ENCODE measurements around the gene NEDD9. TPM values are rescaled to one million over a fixed set of nuclear protein-coding genes. Genes with fewer than 3 reads are reported as not detected.

Gene NEDD9
- polyA plus RNA-seq, 3 donors: 65.9 to 75.7 (median 67.6) TPM

GRCh38 chr6:11172501-11173327 lies 59.8 kb downstream of the NEDD9 start:
- peak in 9 of 11 donors; percentile 32 to 73 (median 59) for DNase-seq (ENCODE audit: extremely low read depth in 1 of 11, low read depth in 9 of 11, low spot score in 4 of 11)

DNA sequence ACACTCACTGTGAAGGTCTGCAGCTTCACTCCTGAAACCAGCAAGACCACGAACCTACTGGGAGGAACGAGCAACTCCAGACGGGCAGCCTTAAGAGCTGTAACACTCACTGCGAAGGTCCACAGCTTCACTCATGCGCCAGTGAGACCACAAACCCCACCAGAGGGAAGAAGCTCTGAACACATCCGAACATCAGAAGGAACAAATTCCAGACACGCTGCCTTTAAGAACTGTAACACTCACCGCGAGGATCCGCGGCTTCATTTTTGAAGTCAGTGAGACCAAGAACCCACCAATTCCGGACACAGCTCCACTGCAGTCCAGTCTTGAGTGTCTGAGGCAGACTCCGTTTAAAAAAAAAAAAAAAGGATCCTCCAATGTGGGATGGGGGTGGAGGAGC lies 60.5 kb downstream of the NEDD9 start:
- no peak for DNase-seq (ENCODE audit: extremely low read depth in 1 of 11, low read depth in 9 of 11, low spot score in 4 of 11)

GRCh38 chr6:11168091-11168635 lies 64.3 kb downstream of the NEDD9 start:
- DNase-seq (ENCODE audit: extremely low read depth in 1 of 11, low read depth in 9 of 11, low spot score in 4 of 11): no peak

- no peak for DNase-seq (ENCODE audit: extremely low read depth in 1 of 11, low read depth in 9 of 11, low spot score in 4 of 11)
Observed at GRCh38 chr6:11166948-11167347, 65.5 kb downstream of the NEDD9 start.

DNA sequence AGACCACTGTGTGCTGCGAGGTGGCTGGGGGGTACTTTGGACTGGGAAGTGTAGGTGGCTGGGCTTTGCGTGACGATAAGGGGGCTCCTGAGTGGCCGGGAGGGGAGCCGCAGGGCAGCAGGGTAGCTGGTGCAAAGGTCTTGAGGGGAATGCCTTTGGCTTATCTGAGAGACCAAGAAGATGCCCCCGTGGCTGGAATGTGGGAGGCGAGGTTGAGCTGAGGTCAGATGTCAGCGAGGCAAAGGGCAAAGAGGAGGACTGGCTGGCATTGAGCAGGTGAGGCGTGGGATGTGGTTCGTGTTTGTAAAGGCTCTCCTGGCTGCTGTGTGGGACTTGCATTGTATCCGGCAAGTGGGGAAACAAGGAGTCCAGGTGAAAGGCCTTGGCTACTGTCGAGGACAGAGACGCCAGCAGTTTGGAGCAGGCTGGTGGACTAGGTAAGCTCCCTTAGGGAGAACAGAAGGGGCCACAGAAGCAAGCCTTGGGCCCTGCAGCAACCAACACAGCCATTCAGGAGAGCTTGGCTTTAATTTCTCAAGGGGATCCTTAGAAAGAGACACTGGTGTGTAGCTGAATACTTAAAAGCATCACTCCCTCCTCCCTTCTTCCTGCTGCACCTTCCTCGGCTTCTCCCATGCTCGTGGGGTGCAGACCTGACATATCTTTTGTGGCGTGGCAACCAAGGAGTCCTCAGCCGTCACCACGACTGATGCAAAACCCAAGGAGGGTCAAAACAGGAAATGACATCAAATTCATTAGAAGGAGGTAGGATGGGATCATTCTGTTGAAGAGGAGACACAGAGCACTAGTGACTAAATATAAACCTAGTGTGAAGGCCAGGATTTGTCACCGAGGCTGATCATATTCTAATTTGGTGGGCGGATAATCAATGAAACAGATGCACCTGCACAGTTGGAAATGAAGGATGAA lies 67.5 kb downstream of the NEDD9 start:
- DNase-seq (ENCODE audit: extremely low read depth in 1 of 11, low read depth in 9 of 11, low spot score in 4 of 11): no peak

GRCh38 chr6:11163932-11164331 lies 68.5 kb downstream of the NEDD9 start:
- no peak for DNase-seq (ENCODE audit: extremely low read depth in 1 of 11, low read depth in 9 of 11, low spot score in 4 of 11)

DNA sequence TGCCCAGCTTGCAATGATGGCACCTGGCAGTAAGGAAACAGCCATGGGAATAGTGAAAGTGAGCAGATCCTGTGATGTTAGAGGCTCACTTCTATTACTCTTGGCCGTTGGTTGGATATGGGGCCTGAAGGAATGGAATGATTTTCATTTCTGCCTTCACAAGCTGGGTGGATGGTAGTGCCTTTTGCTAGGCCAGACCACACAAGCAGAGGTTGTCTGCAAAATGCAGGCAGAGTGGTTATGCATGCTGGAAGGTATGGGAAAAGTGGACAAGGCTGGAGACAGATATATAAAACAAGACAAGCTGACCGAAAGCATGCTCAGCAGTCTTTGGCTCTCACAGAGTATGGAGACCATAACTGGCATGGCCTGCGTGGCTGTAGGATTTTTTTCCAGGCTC lies 70.2 kb downstream of the NEDD9 start:
- no peak for DNase-seq (ENCODE audit: extremely low read depth in 1 of 11, low read depth in 9 of 11, low spot score in 4 of 11)

- DNase-seq (ENCODE audit: extremely low read depth in 1 of 11, low read depth in 9 of 11, low spot score in 4 of 11): no peak
Observed at GRCh38 chr6:11161031-11161956, 71.2 kb downstream of the NEDD9 start.

DNA sequence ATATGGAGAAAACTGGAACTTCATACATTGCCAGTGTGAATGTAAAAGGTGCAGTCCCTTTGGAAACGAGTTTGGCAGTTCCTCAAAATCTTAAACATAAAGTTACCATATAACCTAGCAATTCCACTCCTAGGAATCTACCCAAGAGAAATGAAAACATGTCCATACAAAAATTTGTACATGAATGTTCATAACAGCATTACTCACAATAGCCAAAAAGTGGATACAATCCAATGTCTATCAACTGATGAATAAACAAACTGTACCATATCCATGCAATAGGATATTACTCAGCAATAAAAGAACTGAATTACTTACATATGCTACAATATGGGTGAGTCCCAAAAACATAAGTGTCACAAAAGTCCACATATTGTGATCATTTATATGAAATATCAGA lies 72.3 kb downstream of the NEDD9 start:
- DNase-seq (ENCODE audit: extremely low read depth in 1 of 11, low read depth in 9 of 11, low spot score in 4 of 11): no peak

DNA sequence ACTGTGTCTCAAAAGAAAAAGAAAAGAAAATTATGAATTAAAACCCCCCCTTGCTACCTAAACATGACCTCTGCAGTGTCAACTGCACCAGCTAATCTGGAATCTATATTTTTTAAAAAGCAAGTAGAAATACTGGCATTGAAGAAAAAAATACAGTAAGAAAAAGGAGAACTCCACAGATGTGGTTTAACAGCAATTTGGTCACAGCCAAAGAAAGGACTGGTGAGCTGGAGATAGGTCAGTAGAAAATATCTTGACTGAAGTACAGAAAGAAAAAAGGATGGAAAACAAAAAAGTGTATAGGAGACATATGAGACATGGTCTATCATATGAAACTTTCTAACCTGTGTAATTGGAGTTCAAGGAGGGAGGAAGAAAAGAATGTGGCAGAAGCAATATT lies 76.9 kb downstream of the NEDD9 start:
- no peak for DNase-seq (ENCODE audit: extremely low read depth in 1 of 11, low read depth in 9 of 11, low spot score in 4 of 11)

DNA sequence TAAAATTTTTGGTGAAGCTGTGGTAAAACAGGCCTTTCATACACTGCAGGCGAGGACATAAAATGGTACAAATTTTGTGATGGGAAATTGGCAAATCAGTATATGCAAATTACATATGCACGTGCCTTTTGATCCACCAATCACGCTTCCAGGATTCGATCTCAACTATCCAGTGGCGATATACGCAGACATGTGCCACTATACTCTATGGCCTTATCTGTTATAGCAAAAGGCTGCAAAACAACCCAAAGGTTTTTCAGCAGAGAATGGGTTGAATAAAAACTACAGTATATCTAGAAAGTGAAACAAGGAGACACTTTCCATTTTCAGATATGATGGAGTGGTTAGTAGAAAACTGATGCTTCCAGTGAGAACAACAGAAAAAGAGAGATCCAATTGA lies 79.0 kb downstream of the NEDD9 start:
- DNase-seq (ENCODE audit: extremely low read depth in 1 of 11, low read depth in 9 of 11, low spot score in 4 of 11): no peak

DNA sequence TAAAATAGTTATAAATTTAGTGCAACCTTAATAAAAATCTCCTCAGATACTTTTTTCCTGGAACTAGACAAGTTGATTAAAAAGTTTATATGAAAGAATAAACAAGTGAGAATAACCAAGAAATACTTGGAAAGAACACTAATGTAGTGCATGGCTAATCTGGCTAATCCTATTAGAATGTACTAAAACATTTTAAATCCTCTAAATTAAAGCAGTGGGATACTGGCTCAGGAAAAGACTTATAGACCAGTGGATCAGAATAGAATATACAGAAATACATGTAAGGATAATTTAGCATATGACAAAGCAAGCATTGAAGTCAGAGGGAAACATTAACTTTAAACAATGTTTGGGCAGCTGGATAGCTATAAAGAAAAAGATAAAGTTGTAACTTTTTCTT lies 79.9 kb downstream of the NEDD9 start:
- DNase-seq (ENCODE audit: extremely low read depth in 1 of 11, low read depth in 9 of 11, low spot score in 4 of 11): no peak

DNA sequence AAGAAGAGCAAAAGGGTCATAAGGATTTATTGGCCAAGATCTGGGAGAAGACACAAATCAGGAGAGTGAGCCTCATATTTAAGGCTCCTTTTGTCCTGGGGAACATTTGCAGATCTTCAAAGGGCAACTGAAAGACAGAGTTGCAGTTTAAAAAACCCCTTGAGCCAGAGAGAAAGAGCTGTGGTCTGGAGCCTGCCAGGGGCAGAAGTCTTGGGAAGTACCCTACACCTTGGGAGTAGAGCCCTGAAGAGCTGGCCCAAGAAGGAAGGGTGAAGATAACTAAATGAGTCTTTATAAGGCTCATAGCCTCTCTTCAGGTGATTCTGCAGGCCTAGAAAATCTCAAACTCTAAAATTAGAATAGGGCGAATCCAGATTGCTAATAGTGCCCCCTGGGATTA lies 81.0 kb downstream of the NEDD9 start:
- no peak for DNase-seq (ENCODE audit: extremely low read depth in 1 of 11, low read depth in 9 of 11, low spot score in 4 of 11)

GRCh38 chr6:11149551-11149950 lies 82.9 kb downstream of the NEDD9 start:
- DNase-seq (ENCODE audit: extremely low read depth in 1 of 11, low read depth in 9 of 11, low spot score in 4 of 11): no peak

GRCh38 chr6:11146117-11146826 lies 86.2 kb downstream of the NEDD9 start:
- no peak for DNase-seq (ENCODE audit: extremely low read depth in 1 of 11, low read depth in 9 of 11, low spot score in 4 of 11)

DNA sequence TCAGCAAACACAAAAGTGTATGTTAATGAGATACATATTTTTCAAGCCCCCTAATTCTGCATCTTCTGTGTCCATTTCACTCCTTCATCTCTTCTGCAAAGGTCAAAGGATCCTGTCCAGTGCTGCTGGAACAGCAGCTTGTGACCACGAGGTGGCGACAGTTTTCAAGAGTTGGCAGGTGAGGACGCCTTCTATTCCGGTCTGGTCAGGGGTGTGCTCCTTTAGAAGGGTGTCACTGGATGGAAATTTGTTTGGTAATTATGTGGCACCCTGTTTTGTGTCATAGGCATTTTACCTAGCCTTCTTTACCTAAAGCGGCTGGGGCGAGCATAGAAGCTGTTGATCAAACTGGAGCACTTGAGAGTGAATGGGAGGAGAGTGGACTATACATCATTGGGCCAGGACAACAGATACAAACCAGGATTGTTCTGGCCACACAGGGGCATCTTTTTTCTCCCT lies 88.0 kb downstream of the NEDD9 start:
- peak; percentile 22 to 69 (median 57) for DNase-seq (ENCODE audit: extremely low read depth in 1 of 11, low read depth in 9 of 11, low spot score in 4 of 11)

DNA sequence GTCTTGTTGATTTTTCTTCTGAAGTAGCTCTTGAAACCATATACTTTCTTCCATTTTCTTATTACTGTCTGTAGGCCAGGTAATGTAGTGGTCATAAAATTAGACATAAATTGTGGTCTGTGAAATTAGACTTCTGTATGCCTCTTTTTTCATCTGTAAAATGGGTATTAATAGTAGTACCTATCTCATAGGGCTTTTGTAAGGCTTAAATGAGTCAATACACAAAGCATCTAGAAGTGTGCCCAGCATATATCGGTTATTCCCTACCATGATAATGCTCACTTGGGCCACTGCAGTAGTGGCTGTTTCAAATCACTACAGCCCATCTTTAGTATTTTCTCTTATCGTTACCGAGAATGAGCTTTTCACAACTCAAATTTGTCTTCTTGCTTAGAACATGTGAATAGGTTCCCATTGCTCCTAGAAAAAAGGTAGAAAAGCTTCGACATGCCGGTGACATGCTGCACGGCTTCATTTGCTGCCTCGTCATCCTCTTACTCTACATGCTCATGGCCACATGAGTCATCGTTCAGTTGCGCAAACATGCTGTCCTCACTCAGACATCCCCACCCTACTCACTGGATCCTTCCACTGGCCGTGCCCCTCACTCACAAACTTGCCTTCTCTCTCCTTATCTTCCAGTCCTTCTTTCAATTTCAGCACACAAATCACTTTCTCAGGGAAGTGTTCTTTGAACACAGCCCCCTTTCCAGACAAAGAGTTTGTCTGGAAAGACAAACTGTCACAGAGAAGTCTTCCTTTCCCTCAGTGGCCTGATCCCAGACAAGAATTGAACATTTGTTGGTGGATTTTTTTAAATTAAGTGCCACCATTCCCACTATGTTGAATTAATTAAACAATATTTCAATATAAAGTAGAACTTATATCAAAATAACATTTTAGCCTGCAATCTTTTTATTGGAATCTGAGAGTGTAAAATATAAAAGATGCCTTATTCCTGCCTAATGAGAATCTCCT lies 88.8 kb downstream of the NEDD9 start:
- DNase-seq (ENCODE audit: extremely low read depth in 1 of 11, low read depth in 9 of 11, low spot score in 4 of 11): no peak

Data from renal cortex interstitium (tissue), 11 donors.